ENCODE measurements around the gene PARD3.

The PARD3 gene

GRCh38 chr10:34229917-34230316 lies 585.2 kb downstream of the PARD3 start:
- DNase-seq (ENCODE audit: extremely low read depth, insufficient read length) = no peak
- no peaks in the 10 kb centered on the region for H3K36me3 ChIP-seq (ENCODE audit: control insufficient read depth, insufficient read depth, low read length)
- TF ChIP-seq CTCF (IDR thresholded peaks at IDR 0.05; ENCODE audit: insufficient read depth, low read length, poor library complexity, severe bottlenecking) = no peak
- no peaks in the 10 kb centered on the region for H3K27me3 ChIP-seq (replicated peaks; ENCODE audit: control insufficient read depth, insufficient read depth, low read length)
- no peak overlapping the region for H3K4me3 ChIP-seq (replicated peaks; ENCODE audit: low read depth, low read length)

- no peaks in the 10 kb centered on the region for H3K27me3 ChIP-seq (replicated peaks; ENCODE audit: control insufficient read depth, insufficient read depth, low read length)
- TF ChIP-seq CTCF (IDR thresholded peaks at IDR 0.05; ENCODE audit: insufficient read depth, low read length, poor library complexity, severe bottlenecking) = no peak
- no peak overlapping the region for H3K4me3 ChIP-seq (replicated peaks; ENCODE audit: low read depth, low read length)
- H3K36me3 ChIP-seq (ENCODE audit: control insufficient read depth, insufficient read depth, low read length) = no peaks in the 10 kb centered on the region
- no peak for DNase-seq (ENCODE audit: extremely low read depth, insufficient read length)
Measured at GRCh38 chr10:34228066-34228465, 587.0 kb downstream of the PARD3 start.

- TF ChIP-seq CTCF (IDR thresholded peaks at IDR 0.05; ENCODE audit: insufficient read depth, low read length, poor library complexity, severe bottlenecking) = no peak
- Histone ChIP-seq H3K27me3 (replicated peaks; ENCODE audit: control insufficient read depth, insufficient read depth, low read length) (no peaks in the 10 kb centered on the region), H3K4me3 (replicated peaks; ENCODE audit: low read depth, low read length) (no peak overlapping the region), H3K36me3 (ENCODE audit: control insufficient read depth, insufficient read depth, low read length) (no peaks in the 10 kb centered on the region)
- no peak for DNase-seq (ENCODE audit: extremely low read depth, insufficient read length)
Measured at GRCh38 chr10:34224639-34225038, 590.5 kb downstream of the PARD3 start.

- peak; percentile 15 for TF ChIP-seq CTCF (IDR thresholded peaks at IDR 0.05; ENCODE audit: insufficient read depth, low read length, poor library complexity, severe bottlenecking)
- Histone ChIP-seq H3K27me3 (replicated peaks; ENCODE audit: control insufficient read depth, insufficient read depth, low read length) (no peaks in the 10 kb centered on the region), H3K36me3 (ENCODE audit: control insufficient read depth, insufficient read depth, low read length) (no peaks in the 10 kb centered on the region), H3K4me3 (replicated peaks; ENCODE audit: low read depth, low read length) (no peak overlapping the region)
- no peak for DNase-seq (ENCODE audit: extremely low read depth, insufficient read length)
Measured at GRCh38 chr10:34223658-34224057, 591.4 kb downstream of the PARD3 start.

- no peak for TF ChIP-seq CTCF (IDR thresholded peaks at IDR 0.05; ENCODE audit: insufficient read depth, low read length, poor library complexity, severe bottlenecking)
- no peaks in the 10 kb centered on the region for H3K36me3 ChIP-seq (ENCODE audit: control insufficient read depth, insufficient read depth, low read length)
- DNase-seq (ENCODE audit: extremely low read depth, insufficient read length) = no peak
- H3K4me3 ChIP-seq (replicated peaks; ENCODE audit: low read depth, low read length) = no peak overlapping the region
- no peaks in the 10 kb centered on the region for H3K27me3 ChIP-seq (replicated peaks; ENCODE audit: control insufficient read depth, insufficient read depth, low read length)
Measured at GRCh38 chr10:34222359-34222758, 592.7 kb downstream of the PARD3 start.

Measured in GM06990 (cell line).